Activated naive CD8-positive, alpha-beta T cell treated with anti-CD3 and anti-CD28 coated beads, Interleukin-2, amount 50 U/mL, for 16 hours (primary cell): ENCODE data around the gene C1QTNF1.

Experiments used
- DNase-seq: peaks from one replicate; pipeline ENCODE4 v3.0.0-alpha.2; 2020; ENCODE audit warnings: low read depth, low spot score

C1QTNF1 gene

DNA sequence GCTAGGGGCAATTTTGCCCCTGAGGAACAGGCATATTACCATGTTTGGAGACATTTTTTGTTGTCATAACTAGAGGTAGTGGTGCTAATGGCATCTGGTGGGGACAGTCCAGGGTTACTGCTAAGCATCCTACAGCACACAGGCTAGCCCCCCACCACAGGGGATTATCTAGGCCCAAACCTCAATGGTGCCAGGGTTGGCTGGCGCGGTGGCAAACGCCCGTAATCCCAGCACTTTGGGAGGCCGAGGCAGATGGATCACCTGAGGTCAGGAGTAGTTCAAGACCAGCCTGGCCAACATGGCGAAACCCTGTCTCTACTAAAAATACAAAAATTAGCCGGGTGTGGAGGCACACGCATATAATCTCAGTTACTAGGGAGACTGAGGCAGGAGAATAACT is 15.2 kb downstream of the C1QTNF1 start:
- DNase-seq, result no peak

DNA sequence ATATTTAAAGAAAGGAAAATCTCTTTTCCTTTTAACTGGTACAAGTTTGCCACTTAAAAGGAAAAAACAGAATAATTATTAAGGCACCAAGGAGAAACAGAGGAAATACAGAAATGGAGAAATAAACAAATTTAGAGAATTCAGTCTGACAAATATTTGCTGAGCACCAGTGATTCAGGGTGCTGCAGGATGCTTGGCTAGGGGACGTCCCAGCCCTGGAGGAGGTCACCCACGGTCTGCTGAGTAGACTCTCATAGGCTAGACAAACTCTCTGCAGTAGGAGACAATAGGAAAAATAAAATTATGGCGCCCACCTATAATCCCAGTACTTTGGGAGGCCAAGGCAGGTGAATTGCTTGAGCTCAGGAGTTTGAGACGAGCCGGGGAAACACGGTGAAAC is 15.9 kb downstream of the C1QTNF1 start:
- DNase-seq, result no peak

DNA sequence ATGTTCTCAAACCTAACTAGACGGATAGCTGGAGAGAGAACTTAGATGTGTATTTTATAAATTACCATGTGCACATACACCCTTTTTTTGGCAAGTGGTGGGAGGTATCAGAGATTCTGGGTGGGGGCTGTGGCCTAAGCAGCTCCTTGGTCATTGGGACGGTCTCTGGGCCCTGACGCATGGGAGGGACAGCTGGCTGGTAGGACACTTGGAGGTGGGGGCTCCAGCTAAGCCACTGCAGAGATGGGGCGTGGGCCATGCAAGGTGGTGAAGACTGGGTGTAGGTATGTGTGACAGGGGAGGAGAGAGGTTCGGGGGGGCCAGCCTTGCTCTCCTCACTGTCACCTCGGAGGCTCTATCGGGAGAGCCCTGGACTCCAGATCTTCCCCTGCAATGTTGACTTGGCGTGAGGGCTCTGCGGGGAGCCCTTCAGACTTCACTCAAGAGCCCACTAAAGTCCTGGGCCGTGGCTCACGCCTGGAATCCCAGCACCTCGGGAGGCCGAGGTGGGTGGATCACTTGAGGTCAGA is 17.1 kb downstream of the C1QTNF1 start:
- DNase-seq, result no peak

DNA sequence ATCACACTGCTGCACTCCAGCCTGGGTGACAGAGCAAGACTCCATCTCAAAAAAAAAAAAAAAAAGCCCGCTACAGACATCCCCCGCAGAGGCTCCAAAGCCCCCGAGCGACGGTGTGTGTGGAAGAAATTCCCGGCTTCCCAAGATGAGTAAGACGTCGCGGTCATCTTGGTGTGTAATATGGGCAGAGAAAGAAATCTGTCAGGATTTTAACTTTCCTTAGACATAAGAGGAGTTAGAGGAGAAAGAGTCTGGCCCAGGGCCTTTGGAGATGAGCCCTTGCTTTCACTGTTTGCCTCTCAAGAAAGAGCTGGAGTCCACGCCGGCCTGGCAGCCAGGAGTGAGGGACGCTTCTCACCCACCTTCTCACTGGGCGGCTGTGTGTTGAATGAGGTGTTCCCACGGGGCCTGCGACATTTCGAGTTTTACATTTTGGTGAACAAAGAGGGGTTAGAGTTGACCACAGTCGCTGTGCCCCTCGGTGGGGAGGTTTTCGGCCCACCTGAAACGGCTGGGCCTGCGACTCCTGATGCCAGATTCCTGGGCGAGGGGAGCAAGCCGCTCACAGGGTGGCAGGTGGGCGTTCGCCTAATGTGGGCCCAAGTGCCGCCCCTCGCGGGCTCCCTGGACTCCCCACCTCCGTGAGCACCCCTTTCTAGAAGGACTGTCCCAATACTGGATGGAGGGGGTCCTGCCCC is 17.9 kb downstream of the C1QTNF1 start:
- DNase-seq, result no peak

DNA sequence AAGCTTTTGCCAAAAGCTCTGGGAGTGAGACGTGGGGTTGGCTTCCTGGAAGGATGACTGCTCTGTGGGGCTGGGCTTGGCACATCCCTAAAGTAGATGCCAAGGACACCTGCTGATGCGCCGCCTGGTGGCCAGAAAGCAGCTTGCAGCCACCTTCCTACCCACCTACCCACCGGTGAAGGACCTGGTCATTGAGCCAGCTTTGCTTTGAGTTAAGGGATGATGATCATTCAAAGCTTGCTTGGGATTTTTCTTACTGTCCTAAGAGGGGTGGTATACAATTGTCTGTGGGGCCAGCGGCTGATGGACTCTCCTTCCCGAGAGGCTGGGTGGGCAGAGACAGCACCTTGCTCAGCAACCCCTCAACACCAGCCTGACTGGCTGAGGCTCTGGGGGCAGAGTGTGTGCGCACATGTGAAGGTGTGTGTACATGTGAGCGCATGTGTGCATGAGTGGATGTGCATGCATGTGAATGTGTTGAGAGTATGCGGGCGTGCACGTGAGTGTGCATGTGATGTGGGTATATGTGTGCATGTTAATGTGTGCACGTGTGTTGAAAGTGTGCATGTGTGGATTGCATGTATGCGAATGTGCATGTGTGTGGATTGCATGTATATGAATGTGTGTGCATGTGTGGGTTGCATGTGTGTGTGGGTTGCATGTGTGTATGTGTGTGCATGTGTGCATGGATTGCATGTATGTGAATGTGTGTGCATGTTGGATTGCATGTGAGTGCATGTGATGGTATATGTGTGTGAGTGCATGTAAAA is 18.6 kb downstream of the C1QTNF1 start:
- DNase-seq, result peak; percentile 43

DNA sequence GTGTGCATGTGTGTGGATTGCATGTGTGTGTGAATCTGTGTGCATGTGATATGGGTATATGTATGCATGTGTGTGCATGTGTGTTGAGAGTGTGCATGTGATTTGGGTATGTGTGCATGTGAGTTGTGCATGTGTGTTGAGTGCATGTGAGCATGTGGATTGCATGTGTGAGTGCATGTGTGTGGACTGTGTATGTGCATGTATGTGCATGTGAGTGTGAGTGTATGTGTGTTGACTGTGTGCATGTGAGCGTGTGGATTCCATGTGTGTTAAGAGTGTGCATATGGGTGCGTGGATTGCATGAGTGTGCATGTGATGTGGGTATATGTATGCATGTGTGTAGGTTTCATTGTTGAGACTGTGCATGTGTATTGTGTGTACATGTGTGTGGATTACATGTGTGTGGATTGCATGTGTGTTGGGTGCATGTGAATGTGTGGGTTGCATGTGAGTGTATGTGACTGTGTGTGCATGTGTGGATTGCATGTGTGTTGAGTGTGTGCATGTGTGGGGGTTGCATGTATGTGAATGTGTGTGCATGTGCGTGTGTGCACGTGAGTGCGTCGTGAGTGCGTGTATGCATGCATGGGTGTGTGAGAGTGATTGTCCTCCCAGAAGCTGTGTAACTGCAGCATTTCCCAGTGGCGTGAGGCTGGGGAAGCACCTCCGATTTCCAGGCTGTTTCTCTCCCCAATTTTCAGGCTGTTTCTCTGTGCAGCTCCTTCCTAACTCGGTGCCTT is 19.4 kb downstream of the C1QTNF1 start:
- DNase-seq, result no peak

DNA sequence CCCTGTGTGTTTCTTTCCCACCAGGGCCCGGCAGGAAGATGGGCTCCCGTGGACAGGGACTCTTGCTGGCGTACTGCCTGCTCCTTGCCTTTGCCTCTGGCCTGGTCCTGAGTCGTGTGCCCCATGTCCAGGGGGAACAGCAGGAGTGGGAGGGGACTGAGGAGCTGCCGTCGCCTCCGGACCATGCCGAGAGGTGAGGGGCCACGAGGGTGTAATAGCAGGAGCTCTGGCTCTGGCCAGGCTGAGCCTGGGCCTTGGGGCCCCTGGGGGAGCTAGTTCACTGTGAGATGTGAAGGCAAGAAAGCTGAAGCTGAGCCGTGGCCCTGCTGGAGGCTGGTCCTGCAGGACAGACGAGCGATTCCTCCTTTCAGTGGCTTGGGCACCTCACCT is 20.0 kb downstream of the C1QTNF1 start:
- no peak for DNase-seq

DNA sequence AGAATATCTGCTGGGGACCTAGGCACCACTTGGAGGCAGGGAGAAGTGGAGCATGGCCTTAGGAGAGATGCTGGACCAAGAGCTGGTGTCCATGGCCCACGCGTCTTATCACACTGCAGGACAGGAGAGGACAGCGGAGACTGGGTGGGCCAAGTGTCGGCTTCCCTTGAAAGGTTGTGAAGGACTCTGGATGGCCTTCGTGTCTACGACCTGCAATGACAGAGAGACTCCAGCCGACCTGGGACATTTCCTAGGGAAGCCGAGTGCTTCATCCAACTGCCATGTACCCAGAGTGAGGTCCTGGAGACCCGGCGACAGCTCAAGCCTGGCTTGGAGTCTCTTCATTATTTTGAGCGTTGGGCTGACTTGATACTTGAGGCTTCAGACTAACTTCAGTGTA is 20.5 kb downstream of the C1QTNF1 start:
- no peak for DNase-seq

DNA sequence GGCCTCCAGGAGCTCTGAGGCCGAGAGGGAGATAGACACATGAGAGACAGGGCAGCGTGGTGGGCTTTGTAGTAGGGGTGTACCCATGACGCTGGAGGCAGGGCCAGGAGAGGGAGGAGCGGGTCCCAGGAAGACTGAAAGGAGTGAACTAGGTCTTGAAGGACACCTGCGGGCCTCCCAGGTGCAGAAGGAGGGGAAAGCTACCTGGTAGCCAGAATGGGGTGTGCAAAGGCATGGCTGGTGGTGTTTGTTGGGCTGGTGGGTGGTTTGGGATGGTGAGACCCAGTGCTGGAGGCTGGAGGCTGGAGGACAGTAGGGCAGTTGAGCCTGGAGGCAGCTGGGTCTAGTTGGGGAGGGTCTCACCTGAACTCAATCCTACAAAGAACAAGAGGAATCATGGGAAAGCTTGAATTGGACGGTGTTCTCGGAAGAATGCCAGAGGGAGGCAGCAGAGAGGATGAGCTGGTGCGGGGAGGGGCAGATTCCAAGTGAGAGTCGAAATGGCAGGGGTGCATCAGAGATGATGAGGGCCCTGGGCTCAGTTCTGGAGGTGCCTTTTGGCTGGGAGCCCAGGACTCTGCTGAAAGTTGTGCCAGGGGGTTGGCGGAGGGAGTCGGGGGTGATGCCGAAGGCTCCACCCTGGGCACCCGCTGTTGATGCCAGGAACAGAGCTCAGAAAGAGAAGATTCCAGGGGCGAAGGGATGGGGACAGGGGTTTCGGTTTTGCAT is 21.2 kb downstream of the C1QTNF1 start:
- no peak for DNase-seq

DNA sequence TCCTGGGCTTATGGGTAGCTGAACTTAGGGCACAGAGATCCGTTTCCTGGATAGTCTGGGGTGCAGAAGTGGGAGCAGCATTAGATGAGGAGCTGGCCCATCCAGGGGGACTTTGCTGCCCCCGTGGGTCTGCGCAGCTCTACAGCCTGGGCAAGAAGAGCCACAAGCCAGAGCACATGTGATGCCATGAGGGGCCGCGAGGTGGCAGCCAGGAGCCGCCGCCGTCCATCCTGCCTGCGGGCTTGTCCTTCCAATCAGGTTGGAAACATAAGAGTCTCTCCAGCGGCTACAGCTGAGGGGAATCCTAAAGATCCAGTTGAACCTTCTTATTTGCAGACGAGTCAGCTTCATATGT is 21.9 kb downstream of the C1QTNF1 start:
- DNase-seq, result peak; percentile 23

DNA sequence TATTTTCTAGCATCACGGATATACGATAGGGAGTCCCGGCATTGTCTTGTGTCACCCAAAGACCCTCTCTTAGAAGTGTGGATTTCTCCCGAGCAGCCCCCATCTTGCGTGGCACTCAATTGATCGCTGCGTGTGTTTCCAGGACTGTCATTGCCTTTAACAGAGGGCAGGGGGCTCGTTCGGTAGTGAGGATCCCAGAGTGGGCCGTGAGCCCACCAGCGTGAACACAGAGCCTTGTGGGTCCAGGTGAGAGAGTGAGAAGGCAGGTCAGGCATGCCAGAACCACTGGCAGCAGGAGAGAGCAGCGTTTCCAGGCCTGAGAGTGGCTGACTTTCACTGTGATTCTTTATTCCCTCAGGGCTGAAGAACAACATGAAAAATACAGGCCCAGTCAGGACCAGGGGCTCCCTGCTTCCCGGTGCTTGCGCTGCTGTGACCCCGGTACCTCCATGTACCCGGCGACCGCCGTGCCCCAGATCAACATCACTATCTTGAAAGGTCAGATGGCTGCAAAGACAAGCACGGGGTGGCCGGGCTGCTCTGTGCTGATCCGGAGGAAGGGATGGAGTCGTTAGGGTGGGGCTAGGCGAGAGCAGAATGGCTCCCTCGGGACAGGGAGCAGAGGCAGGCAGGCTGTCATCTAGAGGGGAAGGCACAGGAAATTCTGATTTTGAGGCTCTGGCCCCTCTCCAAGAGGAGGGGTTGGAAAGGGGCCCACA is 22.4 kb downstream of the C1QTNF1 start:
- DNase-seq, result no peak

DNA sequence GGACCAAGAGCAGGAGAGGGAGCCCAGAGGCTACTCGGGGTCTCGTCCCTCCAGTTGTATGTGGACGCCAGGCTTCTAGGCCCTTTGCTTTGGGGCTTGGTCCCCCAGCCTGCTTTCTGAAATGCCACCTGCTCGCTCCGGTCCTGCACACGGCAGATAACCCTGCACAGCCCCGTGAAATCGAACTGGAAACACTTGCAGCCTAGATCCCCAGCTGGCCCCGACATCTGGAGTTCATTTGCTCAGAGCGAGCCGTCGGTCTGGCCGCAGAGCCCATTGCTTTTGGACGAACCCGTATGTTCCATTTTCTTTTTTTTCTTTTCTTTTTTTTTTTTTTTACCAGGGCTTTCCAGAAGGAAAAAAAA is 22.9 kb downstream of the C1QTNF1 start:
- no peak for DNase-seq

DNA sequence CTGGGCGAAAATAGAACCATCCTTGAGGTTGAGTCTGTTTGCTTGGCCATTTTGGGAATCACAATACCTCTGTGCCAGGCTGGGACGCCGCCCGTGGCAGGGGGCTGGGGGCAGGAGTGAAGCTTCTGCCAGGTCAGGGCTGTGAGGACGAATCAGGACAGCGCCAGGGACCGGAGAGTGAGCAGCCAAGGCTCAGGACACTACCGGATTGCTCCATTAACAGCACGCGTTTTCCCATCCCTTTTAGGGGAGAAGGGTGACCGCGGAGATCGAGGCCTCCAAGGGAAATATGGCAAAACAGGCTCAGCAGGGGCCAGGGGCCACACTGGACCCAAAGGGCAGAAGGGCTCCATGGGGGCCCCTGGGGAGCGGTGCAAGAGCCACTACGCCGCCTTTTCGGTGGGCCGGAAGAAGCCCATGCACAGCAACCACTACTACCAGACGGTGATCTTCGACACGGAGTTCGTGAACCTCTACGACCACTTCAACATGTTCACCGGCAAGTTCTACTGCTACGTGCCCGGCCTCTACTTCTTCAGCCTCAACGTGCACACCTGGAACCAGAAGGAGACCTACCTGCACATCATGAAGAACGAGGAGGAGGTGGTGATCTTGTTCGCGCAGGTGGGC is 23.4 kb downstream of the C1QTNF1 start:
- DNase-seq, result no peak

DNA sequence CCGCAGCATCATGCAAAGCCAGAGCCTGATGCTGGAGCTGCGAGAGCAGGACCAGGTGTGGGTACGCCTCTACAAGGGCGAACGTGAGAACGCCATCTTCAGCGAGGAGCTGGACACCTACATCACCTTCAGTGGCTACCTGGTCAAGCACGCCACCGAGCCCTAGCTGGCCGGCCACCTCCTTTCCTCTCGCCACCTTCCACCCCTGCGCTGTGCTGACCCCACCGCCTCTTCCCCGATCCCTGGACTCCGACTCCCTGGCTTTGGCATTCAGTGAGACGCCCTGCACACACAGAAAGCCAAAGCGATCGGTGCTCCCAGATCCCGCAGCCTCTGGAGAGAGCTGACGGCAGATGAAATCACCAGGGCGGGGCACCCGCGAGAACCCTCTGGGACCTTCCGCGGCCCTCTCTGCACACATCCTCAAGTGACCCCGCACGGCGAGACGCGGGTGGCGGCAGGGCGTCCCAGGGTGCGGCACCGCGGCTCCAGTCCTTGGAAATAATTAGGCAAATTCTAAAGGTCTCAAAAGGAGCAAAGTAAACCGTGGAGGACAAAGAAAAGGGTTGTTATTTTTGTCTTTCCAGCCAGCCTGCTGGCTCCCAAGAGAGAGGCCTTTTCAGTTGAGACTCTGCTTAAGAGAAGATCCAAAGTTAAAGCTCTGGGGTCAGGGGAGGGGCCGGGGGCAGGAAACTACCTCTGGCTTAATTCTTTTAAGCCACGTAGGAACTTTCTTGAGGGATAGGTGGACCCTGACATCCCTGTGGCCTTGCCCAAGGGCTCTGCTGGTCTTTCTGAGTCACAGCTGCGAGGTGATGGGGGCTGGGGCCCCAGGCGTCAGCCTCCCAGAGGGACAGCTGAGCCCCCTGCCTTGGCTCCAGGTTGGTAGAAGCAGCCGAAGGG is 24.2 kb downstream of the C1QTNF1 start:
- no peak for DNase-seq

DNA sequence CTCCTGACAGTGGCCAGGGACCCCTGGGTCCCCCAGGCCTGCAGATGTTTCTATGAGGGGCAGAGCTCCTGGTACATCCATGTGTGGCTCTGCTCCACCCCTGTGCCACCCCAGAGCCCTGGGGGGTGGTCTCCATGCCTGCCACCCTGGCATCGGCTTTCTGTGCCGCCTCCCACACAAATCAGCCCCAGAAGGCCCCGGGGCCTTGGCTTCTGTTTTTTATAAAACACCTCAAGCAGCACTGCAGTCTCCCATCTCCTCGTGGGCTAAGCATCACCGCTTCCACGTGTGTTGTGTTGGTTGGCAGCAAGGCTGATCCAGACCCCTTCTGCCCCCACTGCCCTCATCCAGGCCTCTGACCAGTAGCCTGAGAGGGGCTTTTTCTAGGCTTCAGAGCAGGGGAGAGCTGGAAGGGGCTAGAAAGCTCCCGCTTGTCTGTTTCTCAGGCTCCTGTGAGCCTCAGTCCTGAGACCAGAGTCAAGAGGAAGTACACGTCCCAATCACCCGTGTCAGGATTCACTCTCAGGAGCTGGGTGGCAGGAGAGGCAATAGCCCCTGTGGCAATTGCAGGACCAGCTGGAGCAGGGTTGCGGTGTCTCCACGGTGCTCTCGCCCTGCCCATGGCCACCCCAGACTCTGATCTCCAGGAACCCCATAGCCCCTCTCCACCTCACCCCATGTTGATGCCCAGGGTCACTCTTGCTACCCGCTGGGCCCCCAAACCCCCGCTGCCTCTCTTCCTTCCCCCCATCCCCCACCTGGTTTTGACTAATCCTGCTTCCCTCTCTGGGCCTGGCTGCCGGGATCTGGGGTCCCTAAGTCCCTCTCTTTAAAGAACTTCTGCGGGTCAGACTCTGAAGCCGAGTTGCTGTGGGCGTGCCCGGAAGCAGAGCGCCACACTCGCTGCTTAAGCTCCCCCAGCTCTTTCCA is 25.1 kb downstream of the C1QTNF1 start:
- no peak for DNase-seq

DNA sequence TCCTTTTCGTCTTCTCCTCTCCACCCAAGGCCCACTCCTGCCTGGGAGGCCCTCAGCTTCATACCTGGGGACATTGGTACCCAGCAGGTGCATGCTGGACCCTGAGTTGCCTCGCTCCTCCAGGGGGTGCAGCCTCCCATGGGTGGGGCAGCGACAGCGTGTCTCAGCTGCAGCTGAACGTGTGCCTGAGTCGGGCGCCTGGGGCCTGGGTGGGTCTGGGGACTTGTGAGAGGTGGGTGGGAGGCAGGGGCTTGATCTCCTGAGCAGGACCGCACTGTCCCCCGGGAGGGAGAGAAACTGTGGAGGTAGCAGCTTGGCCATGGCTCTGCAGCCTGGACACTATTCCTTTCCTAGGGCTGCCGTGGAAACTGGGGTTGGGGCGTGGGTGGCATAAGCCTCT is 25.9 kb downstream of the C1QTNF1 start:
- DNase-seq, result no peak

DNA sequence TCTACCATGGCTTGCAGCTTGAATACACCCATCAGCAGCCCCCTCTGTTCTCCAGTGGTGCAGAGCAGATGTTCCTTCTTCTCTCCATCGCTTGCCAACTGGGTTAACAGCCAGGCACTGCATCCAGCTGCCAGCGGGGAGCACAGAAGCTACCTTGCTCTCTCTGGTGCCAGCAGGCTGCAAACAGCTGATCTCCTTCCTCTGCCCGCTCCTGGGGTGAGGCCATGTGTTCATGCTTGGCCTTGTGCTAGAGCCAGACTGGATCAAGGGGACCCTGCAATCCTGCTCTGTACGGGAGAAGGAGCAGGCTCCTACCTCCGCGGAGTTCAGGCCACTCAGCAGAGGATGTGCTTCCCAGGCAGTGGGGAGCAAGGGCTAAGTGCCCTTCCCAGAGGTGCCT is 26.6 kb downstream of the C1QTNF1 start:
- no peak for DNase-seq

DNA sequence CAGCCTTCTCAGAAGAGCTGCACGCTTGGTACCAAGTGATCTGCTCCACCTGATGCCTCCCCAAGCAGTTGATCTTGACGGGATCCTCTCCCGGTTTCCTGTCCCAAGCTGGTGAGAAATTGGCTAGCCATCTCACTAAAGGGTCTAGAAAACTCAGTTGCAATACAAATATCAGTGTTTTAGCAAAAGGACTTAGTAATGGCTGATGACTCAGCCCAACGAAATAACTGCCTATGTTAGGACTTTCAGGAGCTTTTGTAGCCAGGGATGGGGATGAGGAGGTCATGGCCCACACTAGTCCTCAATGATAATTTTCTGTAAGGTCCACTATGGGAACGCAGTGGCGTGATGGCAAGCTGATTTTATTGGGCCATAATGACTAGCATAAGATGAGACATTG is 27.3 kb downstream of the C1QTNF1 start:
- DNase-seq, result no peak

DNA sequence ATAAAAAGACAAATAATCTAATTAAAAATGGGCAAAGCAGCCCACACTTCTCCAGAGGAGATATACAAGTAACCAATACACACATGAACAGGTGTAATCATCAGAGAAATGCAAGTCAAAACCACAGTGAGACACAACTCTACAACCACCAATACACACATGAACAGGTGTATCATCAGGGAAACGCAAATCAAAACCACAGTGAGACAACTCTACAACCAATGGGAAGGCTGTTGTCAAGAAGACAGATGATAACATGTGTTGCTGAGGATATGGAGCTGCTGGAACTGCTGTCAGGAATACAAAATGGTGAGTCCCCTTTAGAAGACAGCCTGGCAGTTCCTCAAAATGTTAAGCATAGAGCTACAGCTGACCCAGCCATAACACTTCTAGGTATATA is 28.2 kb downstream of the C1QTNF1 start:
- DNase-seq, result no peak
